Central memory CD4-positive, alpha-beta T cell (primary cell): Measurements from ENCODE around the gene AMY2B.
"Not testable (repeated sequence)": the region's sequence is repeated elsewhere in the genome, so short reads cannot be mapped to it uniquely, and the experiment has no call there.

Experiments used
- DNase-seq: peaks from one replicate; pipeline ENCODE4 v3.0.0; 2022
- total RNA-seq, 3 experiments: gene quantifications; one replicate each; lab custom pipeline; 2026; lab: John Stamatoyannopoulos, UW

Gene AMY2B
- 3.0 to 37.6 (median 21.4) reads per million in 3 experiments for total RNA-seq

DNA sequence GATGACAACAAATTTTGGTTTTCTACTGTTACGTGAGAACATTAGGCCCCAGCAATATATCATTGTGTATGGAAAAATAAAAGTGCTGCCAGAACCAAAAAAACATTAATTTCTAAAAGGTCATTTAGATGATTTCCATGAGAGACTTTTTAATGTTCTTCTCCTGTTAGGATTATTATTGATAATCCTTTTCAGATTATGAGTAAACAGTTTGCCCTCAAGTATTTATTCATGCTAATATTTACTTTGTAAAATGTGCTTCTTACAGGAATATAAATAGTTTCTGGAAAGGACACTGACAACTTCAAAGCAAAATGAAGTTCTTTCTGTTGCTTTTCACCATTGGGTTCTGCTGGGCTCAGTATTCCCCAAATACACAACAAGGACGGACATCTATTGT is at the start of gene AMY2B:
AMY2B (plus strand) TSS at position 301 of the 400 bp plus-strand sequence; CDS start at position 315, 14 bp downstream.
- DNase-seq, result not testable (repeated sequence)

DNA sequence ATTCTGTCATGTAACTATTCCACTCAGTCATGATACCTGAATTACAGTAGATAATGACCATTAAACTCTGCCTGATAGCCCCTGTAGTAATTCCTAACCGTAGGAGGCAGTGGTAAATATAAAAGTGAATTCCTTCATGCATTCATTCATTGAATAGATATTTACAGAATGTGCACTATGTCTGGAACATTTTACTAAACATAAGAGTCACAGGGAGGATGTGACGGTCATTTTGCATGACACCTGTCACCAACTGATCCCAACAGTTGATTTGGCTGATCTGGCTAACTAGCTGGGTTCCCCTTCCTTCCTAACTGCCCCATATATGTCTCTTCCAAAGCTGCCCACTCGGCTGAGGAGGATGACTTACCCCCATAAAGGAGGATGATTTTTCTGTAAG is 48.0 kb upstream of the AMY2B start:
- DNase-seq, result no peak

DNA sequence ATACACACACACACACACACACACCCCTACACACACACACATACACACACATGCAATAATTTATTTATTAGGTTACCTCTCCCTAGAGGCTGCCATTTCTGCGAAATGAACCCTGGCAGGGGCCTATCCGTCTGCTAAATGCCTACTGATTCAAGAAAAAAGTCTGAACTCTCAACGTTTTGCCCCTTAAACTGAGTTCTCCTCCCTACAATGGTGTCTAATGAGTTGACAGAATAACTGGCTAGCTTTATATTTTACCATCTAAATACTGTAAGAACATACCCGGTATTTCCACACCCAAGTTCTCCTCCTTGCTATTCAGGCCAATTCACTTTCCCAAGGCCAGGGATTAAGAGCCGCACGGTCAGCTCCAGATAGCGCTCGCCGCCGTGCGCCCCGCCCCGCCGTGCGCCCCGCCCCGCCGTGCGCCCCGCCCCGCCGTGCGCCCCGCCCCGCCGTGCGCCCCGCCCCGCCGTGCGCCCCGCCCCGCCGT is 46.2 kb upstream of the AMY2B start:
- no peak for DNase-seq

DNA sequence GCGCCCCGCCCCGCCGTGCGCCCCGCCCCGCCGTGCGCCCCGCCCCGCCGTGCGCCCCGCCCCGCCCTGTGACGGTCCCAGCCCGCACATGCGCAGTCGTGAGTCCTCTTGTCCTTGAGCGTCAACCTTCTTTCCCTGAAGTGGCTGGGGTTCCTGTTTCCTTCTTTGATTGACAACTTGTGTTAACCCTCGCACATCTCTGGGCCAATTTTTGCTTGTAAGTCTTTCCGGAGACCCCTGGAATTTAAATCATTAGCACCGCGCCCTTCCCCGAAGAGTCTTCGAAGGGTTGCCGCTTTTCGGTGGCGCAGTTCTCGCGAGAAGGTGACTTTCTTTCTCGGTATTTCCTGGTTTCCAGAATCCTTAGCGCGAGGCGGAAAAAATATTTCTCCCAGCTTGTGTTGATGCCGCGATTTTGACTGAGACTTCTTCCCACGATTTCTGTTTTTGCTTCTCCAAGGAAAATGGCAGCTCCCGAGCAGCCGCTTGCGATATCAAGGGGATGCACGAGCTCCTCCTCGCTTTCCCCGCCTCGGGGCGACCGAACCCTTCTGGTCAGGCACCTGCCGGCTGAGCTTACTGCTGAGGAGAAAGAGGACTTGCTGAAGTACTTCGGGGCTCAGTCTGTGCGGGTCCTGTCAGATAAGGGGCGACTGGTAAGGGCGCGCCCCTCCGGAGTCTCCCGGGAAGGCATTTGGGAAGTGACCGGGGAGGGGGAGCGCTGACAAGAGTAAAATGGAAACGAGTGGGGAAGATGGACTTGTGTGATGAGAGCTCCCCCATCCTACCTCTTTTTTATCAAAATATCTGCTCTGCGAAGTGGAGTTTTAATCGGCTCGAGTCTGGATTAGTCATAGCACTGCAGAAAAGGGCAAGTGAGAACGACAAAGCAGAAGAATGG is 45.5 kb upstream of the AMY2B start, which contains the start of gene RNPC3:
RNPC3 (plus strand) TSS at position 93 of the 901 bp plus-strand sequence; CDS start at position 465, 372 bp downstream.
- DNase-seq, result peak; percentile 88

DNA sequence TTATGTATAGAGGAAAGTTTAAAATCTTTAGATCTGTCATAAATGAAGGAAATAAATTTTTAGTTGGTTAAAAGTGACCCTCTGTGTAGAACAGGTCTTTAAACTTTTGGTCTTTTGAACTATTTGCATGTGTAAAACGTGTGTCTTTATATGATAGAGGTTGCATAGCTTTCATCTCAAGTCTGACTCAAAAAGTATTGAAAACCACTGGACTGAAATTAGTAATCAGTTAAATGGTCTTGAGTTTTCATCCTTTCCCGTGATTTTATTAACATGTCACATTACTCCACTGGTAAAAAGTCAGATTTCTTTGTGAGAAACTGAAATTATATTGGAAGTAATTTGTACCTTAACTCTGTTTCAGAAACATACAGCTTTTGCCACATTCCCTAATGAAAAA is 44.1 kb upstream of the AMY2B start:
- no peak for DNase-seq

DNA sequence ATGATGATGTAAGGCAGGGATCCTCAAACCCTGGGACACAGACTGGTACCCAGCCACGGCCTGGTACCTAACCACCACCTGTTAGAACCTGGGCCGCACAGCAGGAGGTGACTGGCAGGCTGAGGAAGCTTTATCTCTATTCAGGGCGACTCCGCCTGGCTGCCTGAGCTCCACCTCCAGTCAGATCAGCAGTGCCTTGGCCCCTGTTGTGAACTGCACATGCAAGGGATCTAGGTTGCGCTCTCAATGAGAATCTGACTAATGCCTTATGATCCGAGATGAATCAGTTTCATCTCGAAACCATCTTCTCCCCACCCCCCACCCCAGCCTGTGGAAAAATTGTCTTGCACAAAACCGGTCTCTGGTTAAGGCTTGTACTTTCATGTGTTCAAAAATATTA is 41.6 kb upstream of the AMY2B start:
- DNase-seq, result no peak

DNA sequence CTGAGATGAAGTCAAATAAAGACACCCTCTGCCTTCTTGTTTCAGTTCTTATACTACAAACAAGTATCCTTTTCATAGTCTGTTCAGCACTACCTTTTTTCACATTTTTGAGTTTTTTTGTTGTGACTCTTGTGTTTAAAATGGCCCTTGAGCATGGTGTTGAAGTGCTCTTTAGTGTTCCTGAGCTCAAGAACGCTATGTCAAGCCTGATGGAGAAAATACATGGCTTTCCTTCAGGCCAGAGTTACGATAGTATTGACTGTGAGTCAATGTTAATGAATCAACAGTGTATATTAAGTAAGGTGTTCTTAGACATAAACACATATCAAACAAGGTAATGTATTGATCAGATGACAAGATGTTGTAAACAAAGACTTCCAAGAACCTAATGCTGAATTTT is 33.2 kb upstream of the AMY2B start:
- no peak for DNase-seq

DNA sequence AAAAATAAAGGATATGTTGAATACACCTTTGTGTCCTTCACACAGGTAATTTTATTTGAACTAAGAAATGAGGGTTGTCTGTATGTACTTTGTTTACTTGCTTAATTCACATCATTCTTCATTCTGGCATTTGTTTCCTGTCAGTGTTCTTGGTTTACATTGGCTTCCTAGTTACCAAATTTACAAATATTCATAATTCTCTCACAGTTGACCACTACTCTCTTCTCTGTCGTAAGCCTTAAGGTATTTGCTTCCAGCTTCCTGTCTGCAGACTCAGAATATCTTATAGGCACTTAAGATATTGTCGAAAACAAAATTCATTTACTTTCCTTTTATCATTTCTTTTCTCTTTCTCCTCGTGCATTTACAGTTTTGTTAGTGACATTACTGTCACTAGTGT is 30.0 kb upstream of the AMY2B start:
- DNase-seq, result no peak

DNA sequence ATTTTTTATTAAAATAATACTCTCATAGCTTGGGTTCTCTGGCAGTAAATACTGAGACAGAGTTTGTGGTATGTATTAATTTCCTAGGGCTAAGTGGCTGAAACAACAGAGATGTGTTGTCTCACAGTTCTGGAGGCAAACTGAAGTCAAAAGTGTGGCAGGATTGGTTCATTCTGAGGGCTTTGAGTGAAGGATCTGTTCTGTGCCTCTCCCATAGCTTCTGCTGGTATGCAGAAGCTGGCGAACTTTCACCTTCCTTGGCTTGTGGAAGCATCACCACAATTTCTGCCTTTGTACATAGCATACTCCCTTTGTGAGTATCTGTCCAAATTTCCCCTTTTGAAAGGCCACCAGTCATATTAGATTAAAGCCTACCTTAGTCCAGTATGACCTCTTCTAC is 24.9 kb upstream of the AMY2B start:
- DNase-seq, result no peak

DNA sequence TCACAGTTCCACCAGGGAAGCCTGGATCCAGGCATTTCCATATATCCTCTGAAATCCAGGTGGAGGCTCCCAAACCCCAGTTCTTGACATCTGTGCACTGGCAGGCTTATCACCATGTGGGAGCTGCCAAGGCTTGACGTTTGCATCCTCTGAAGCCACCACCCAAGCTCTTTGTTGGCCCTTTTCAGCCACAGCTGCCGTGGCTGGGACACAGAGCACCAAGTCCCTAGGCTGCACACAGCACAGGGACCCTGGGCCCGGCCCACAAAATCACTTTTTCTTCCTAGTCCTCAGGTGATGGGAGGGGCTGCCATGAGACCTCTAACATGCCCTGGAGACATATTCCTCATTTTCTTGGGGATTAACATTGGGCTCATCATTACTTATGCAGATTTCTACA is 23.5 kb upstream of the AMY2B start:
- no peak for DNase-seq

DNA sequence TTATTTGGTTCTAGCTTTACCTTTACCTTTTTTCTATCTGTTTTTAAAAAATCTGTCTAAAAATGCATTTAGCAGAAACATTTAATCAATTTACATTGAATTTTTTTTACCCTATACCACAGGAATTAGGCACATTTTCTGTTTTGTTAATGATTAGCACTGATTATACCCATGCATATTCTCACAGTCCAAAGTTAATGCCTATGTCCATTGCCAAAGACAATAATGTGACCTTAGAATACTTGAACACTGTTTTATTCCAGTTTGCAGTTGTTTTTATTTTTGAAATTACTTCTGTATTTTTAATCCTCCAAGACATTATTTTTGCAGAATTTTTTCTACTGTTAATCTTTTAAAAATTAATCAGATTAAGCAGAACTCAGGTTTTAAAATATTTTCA is 11.0 kb upstream of the AMY2B start:
- DNase-seq, result no peak

DNA sequence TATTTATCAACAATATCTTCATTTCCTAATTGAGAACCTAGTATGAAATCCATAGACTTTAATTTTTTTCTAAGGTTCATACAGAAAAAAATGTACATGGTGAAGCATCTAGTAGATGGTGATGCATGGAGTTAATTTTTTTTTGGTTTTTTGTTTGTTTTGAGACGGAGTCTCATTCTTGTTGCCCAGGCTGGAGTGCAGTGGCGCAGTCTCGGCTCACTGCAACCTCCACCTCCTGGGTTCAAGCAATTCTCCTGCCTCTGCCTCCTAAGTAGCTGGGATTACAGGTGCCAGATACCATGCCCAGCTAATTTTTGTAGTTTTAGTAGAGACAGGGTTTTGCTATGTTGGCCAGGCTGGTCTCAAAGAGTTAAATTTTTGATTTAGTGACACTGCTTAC is 10.3 kb upstream of the AMY2B start:
- DNase-seq, result not testable (repeated sequence)

DNA sequence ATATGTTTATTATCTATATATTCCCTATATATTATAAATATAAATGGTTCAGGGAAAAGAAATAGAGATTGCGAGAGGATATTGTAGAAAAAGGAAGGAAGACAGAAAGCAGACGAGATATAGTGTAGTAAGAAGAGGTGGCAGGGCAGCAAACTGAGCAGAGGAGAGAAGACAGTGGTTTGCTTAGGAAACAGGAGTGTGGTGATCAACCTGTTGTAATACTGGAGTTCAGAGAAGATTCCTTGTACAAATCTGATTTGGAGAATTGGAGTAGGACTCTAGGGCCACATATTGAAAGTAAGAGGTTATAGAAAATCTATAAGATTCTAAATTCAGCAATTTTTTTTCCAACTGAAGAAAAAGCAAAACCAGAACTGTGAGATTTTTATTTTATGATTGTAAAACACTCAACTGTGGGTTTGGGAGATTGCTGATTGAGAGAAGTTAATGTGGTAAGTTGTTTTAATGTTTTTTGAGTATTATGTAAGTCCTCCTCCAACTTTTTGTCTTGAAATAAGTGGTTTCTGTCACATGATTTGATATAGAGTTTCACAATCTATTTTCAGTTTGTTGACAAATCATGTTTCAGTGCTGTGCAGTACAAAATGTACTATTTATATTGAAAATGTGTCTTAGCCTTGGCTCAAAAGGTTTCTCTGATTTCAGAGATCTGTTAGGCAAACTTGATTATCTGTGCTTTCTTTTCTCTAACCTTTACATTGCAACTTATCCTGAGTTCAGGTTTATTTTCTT is 9.6 kb upstream of the AMY2B start:
- DNase-seq, result no peak

DNA sequence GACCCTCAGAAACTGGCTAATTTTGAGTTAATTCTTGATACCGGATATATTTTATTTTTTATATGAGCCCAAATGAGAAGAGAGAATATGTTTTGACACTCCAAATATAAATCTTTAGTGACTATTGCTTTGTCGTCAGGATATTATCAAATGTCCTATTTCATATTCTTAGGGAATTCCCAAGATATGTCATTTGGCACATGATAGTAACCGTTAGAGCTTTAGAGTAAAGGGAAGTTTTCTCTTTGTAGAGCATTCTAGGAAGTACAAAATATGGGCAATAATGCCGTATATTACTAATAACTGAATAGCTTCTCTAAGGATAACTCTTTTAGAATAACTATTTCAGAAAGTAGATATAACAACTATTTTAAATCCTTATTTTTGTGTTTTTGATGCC is 8.3 kb upstream of the AMY2B start:
- no peak for DNase-seq

DNA sequence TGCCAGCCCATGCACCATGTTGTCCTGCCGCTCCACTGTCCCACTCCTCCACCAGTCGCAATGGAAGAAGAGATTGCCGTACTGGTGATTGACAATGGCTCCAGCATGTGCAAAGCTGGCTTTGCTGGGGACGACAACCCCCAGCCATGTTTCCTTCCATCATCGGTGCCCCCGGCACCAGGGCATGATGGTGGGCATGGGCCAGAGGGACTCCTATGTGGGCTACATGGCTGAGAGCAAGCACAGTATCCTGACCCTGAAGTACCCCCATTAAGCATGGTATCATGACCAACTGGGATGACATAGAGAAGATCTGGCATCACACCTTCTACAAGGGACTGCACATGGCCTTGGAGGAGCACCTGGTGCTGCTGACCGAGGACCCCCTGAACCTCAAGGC is 1.9 kb upstream of the AMY2B start:
- no peak for DNase-seq

DNA sequence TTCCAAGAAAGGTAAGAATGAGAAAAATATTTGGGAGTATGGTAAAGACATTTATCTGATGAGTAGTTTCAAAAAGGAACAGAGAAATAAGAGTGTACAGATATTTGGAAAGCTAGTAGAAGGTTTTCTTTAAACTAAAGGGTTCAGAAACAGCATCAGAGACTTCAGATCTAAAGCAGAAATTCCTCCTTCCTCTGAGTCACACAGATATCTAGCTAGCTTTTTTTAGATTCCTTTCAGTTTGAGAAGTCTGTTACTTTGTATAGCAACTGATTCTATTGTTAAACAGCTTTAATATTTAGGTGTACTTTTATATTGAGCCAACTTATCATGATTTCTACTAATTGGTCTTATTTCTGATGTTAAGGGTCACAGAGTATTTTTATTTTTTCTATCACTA is 4.7 kb downstream of the AMY2B start:
- DNase-seq, result no peak

DNA sequence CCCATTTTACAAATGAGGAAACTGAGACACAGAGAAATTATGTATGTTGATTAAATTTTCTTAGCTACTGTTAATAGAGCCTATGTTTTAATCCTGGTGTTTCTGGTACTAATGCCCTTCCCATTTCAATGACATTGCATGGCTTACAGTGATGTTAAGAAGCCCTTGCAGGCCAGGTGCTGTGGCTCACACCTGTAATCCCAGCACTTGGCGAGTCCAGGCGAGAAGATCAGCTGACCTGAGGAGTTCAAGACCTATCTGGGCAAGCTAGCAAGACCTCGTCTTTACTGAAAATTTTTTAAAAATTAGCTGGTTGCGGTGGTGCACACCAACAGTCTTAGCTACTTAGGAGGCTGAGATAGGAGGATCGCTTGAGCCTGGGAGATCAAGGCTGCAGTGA is 5.4 kb downstream of the AMY2B start:
- DNase-seq, result not testable (repeated sequence)

DNA sequence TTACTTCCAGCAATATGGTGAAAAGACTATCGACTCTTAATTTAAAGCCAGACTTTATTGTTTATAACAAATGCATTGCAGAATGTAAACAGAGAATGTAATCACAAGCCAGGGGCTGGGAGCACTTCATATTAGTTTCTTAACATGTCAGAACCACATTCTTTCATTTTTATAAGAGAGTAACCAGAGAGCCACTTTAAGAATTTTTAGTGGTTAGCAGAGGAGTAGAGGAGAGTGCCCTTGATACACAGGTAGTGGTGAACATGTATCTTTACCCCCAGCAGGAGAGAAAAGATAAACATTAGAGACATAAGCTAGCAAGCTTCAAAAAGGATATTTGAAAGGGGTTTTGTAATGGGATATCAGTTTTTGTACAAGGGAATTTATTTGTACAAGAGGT is 11.1 kb downstream of the AMY2B start:
- DNase-seq, result no peak

DNA sequence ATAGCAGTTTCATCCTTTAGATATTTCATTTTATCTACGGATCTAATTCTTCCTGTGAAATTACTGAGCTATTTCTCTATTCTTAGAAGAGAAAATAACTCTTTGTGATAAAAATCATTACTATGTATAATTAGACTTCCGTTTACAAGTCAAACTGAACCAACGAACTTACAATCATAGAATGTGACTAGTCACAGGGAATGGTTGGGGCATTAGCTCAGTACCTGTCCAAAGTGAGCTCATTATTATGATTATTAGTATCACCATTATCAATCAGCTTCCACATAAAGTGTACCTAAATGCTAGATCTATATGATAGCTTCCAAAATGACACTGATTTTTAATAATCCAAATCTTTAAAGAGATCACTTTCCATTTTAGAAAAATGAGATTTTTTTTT is 12.5 kb downstream of the AMY2B start:
- no peak for DNase-seq

DNA sequence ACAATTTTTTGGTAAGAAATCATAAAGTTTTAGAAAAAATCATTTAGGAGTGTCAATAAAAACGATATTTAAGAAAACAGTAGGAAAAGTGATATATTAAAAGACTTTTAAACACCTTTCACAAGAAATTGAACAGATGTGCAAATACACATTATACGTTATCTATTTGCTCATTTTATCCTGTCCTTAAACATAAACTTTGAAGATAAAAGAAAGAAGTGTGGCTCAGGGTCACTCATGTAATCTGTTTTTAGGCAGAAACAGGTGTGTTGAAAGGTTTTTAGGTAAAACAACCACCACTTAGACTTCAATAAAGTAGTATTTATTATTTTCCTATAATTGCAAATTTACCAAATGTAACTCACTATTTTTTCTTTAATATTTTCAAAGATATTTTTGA is 13.1 kb downstream of the AMY2B start:
- DNase-seq, result no peak

DNA sequence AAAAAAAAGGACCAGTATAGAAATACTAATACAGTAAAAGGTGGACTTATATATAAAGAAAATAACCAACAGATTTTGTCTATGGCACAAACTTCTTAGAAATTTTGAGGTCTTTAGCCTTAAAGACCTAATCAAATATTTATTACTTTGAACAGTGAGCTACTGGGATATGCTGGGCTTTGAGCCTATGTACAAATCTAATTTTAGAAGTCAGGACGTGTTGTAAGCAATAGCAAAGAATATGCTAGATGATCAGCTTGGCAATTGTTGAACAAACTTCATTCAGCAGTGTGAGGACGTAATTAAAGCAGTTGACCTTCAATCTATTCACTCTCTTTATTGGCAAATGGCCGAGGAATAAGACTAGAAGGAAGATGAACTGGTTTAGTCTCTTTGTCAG is 31.4 kb downstream of the AMY2B start:
- DNase-seq, result not testable (repeated sequence)

DNA sequence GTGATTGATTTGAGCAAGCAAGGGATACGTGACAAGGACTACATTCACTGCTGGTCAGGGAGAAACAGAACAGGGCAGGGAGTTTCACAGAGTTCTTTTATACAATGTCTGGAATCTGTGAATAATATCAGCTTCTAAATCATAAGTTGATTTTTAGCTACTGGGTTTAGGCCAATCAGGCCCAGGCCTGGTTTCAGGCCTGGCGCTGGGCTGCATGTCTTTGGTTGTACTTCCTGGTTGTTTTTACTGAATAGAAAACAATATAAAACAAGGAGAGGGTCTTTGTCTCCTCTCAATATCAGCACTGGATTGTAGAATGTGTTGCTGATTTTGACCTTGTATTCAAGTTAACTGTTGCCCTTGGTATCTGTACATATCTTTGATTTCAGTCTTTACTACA is 45.0 kb downstream of the AMY2B start:
- DNase-seq, result no peak

DNA sequence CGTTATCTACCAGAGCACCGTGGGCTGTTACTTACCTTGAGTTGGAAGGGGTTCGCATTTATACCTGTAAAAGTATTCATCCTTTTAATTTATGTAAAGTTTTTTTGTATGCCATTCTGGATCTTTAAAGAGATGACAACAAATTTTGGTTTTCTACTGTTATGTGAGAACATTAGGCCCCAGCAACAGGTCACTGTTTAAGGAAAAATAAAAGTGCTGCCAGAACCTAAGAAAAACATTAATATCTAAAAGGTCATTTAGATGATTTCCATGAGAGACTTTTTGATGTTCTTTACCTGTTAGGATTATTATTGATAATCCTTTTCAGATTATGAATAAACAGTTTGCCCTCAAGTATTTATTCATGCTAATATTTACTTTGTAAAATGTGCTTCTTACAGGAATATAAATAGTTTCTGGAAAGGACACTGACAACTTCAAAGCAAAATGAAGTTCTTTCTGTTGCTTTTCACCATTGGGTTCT is 45.6 kb downstream of the AMY2B start, which contains the start of gene AMY2A:
AMY2A (plus strand) TSS at position 434 of the 484 bp plus-strand sequence; CDS start at position 448, 14 bp downstream.
- not testable (repeated sequence) for DNase-seq
